Hepatocyte (in vitro differentiated cells): Measurements from ENCODE around the gene RNF208. TPM values are rescaled to one million over a fixed set of nuclear protein-coding genes. Genes with fewer than 3 reads are reported as not detected.
A peak's percentile ranks its signal among the peaks of the same experiment; 100 is the strongest.

Source experiments
- DNase-seq: peaks from one replicate; pipeline ENCODE4 v3.0.0-alpha.2; 2016; ENCODE audit warnings: low spot score
- H2AFZ ChIP-seq: fragments of 200-600 bp; sonication (generic); 2 replicates; pipeline ENCODE4 v1.6.0; 2016; ENCODE audit warnings: antibody characterized with exemption, mild to moderate bottlenecking
- H3K27ac ChIP-seq: fragments of 200-600 bp; sonication (generic); 2 replicates; pipeline ENCODE4 v1.5.1; 2016; ENCODE audit warnings: mild to moderate bottlenecking
- H3K27me3 ChIP-seq: fragments of 200-600 bp; sonication (generic); 2 replicates; pipeline ENCODE4 v1.6.1; 2016
- H3K36me3 ChIP-seq: fragments of 200-600 bp; sonication (generic); replicated peaks from 2 replicates; pipeline ENCODE4 v1.5.1; 2016; ENCODE audit warnings: low read depth; ENCODE audit not compliant: insufficient read depth
- H3K4me1 ChIP-seq: fragments of 200-600 bp; sonication (generic); 2 replicates; pipeline ENCODE4 v1.5.1; 2016; ENCODE audit warnings: mild to moderate bottlenecking, moderate library complexity; ENCODE audit not compliant: insufficient read depth
- H3K4me2 ChIP-seq: fragments of 200-600 bp; sonication (generic); 2 replicates; pipeline ENCODE4 v1.6.0; 2016
- H3K4me3 ChIP-seq: fragments of 200-600 bp; sonication (generic); 2 replicates; pipeline ENCODE4 v1.5.1; 2016; ENCODE audit warnings: mild to moderate bottlenecking
- H3K79me2 ChIP-seq: fragments of 200-600 bp; sonication (generic); 2 replicates; pipeline ENCODE4 v1.6.0; 2017; ENCODE audit warnings: mild to moderate bottlenecking
- H3K9me2 ChIP-seq: fragments of 200-600 bp; sonication (generic); replicated peaks from 2 replicates; pipeline ENCODE4 v1.6.0; 2017; ENCODE audit warnings: mild to moderate bottlenecking; ENCODE audit not compliant: insufficient read depth
- H3K9me3 ChIP-seq: fragments of 200-600 bp; sonication (generic); 2 replicates; pipeline ENCODE4 v1.5.1; 2016; ENCODE audit warnings: low read depth, mild to moderate bottlenecking
- H4K20me1 ChIP-seq: fragments of 200-600 bp; sonication (generic); 2 replicates; pipeline ENCODE4 v1.6.0; 2016; ENCODE audit warnings: mild to moderate bottlenecking; ENCODE audit not compliant: insufficient read depth, poor library complexity, severe bottlenecking
- CTCF ChIP-seq: fragments of 200-600 bp; sonication (generic); IDR thresholded peaks from 2 replicates; pipeline ENCODE4 v1.5.1; 2016; ENCODE audit warnings: antibody characterized with exemption, mild to moderate bottlenecking; ENCODE audit not compliant: poor library complexity
- EZH2 ChIP-seq: fragments of 200-600 bp; sonication (generic); IDR thresholded peaks from 2 replicates; pipeline ENCODE4 v1.6.1; 2016; ENCODE audit warnings: antibody characterized with exemption, mild to moderate bottlenecking, borderline replicate concordance
- EZH2phosphoT487 ChIP-seq: fragments of 200-600 bp; sonication (generic); IDR thresholded peaks from one replicate; pipeline ENCODE4 v1.6.1; 2018; ENCODE audit warnings: antibody characterized with exemption, mild to moderate bottlenecking, low read depth, moderate library complexity; ENCODE audit not compliant: unreplicated experiment, severe bottlenecking
- WGBS: methylation state at CpG from one replicate; pipeline ENCODE4 v1.1.6; 2016; ENCODE audit warnings: low lambda C conversion rate; ENCODE audit errors: missing lambda C conversion rate; 5-methylcytosine and 5-hydroxymethylcytosine counted together
- polyA plus RNA-seq: library from polyadenylated mRNA; unstranded; fragments of >200 nt; fragmentation: Nextera tagmentation; extraction: Ambion mirVana; gene quantifications from 2 replicates; pipeline ENCODE4 v1.2.1, GENCODE V29; 2016
- total RNA-seq: library from RNA; depleted of rRNA; stranded (reverse); fragments of >200 nt; gene quantifications from 2 replicates; pipeline ENCODE4 v1.2.3, GENCODE V29; 2014

RNF208 gene
- total and polyA plus RNA-seq, 2 experiments from 2014 or later = 1.6 to 3.3 TPM

GRCh38 chr9:137224830-137225694 is 3.0 kb upstream of the RNF208 start, which contains the start of gene CYSRT1:
Gene CYSRT1, plus strand, starts transcription at chr9:137225174. Its CDS starts 448 bp downstream, at chr9:137225622.
- Histone ChIP-seq H4K20me1 (no peaks in the 10 kb centered on the region), H3K36me3 (no peaks in the 10 kb centered on the region), H3K4me2 (peak within 1 kb of the TSS; percentile 94), H3K27ac (peak within 1 kb of the TSS; percentile 91), H3K27me3 (no peaks in the 10 kb centered on the region), H3K9me2 (no peaks in the 10 kb centered on the region), H3K9me3 (no peaks in the 10 kb centered on the region), H2AFZ (peak within 1 kb of the TSS; percentile 78), H3K4me3 (peak within 1 kb of the TSS; percentile 76), H3K79me2 (no peaks in the 10 kb centered on the region), H3K4me1 (peaks cover 43% of the 10 kb centered on the region)
- no peak for DNase-seq
- WGBS = 72% methylated on average over 22 of the region's 23 CpGs
- TF ChIP-seq CTCF = no peak
- no peak for TF ChIP-seq EZH2phosphoT487

- H3K9me2 ChIP-seq = no peaks in the 10 kb centered on the region
- DNase-seq = peak; percentile 98
- H3K4me3 ChIP-seq = peak overlapping the region; percentile 76
- H3K79me2 ChIP-seq = no peaks in the 10 kb centered on the region
- no peaks in the 10 kb centered on the region for H3K27me3 ChIP-seq
- H3K4me1 ChIP-seq = peaks cover 41% of the 10 kb centered on the region
- no peaks in the 10 kb centered on the region for H3K9me3 ChIP-seq
- H2AFZ ChIP-seq = peak overlapping the region; percentile 78
- no peaks in the 10 kb centered on the region for H3K36me3 ChIP-seq
- H3K4me2 ChIP-seq = peak overlapping the region; percentile 95
- no peaks in the 10 kb centered on the region for H4K20me1 ChIP-seq
- 3% methylated on average over 36 of the region's 63 CpGs for WGBS
- TF ChIP-seq EZH2 (no peak), CTCF (no peak), EZH2phosphoT487 (no peak)
- peak overlapping the region; percentile 91 for H3K27ac ChIP-seq
Observed at GRCh38 chr9:137223078-137223970, 1.3 kb upstream of the RNF208 start.

- no peaks in the 10 kb centered on the region for H3K9me2 ChIP-seq
- H2AFZ ChIP-seq = no peak overlapping the region
- TF ChIP-seq EZH2phosphoT487 (no peak), CTCF (no peak), EZH2 (no peak)
- no peaks in the 10 kb centered on the region for H3K9me3 ChIP-seq
- peak overlapping the region; percentile 93 for H3K4me2 ChIP-seq
- DNase-seq = no peak
- WGBS = 13% methylated on average over 10 of the region's 61 CpGs
- no peaks in the 10 kb centered on the region for H3K79me2 ChIP-seq
- H3K36me3 ChIP-seq = no peaks in the 10 kb centered on the region
- H3K27me3 ChIP-seq = no peaks in the 10 kb centered on the region
- H3K4me1 ChIP-seq = peaks cover 39% of the 10 kb centered on the region
- no peaks in the 10 kb centered on the region for H4K20me1 ChIP-seq
- H3K27ac ChIP-seq = no peak overlapping the region
- H3K4me3 ChIP-seq = no peak overlapping the region
Observed at GRCh38 chr9:137221506-137222111, 431 bp downstream of the RNF208 start.
